ENCODE measurements around the gene EVA1B.

- no peak for TF ChIP-seq BHLHE40 (IDR thresholded peaks at IDR 0.05; ENCODE audit: low read depth, low read length)
- TF ChIP-seq BCL3 (IDR thresholded peaks at IDR 0.05): no peak
- TF ChIP-seq RAD21 (conservative IDR thresholded peaks at IDR 0.05 in 1 of 2, IDR thresholded peaks at IDR 0.05 in 1 of 2): no peak
- TF ChIP-seq CTCF (IDR thresholded peaks at IDR 0.05): no peak
- TF ChIP-seq MAX (IDR thresholded peaks at IDR 0.05): no peak
- no peak for TF ChIP-seq POLR2A (IDR thresholded peaks at IDR 0.05; ENCODE audit: low read length)
- no peak for TF ChIP-seq HES2 (IDR thresholded peaks at IDR 0.05)
- no peak for TF ChIP-seq SMC3 (IDR thresholded peaks at IDR 0.05)
- no peak for TF ChIP-seq REST (IDR thresholded peaks at IDR 0.05)
- no peak for TF ChIP-seq JUNB (IDR thresholded peaks at IDR 0.05)
- TF ChIP-seq RFX5 (IDR thresholded peaks at IDR 0.05): no peak
- TF ChIP-seq CHD2 (IDR thresholded peaks at IDR 0.05; ENCODE audit: low read length, partially characterized antibody): no peak
- TF ChIP-seq PHF8 (IDR thresholded peaks at IDR 0.05; ENCODE audit: borderline replicate concordance, low read depth): no peak
Observed at GRCh38 chr1:36330940-36331339, 7.5 kb upstream of the EVA1B start.
